ENCODE data around the gene MAGEF1.
"Not testable (repeated sequence)": the region's sequence is repeated elsewhere in the genome, so short reads cannot be mapped to it uniquely, and the experiment has no call there.

Gene MAGEF1

DNA sequence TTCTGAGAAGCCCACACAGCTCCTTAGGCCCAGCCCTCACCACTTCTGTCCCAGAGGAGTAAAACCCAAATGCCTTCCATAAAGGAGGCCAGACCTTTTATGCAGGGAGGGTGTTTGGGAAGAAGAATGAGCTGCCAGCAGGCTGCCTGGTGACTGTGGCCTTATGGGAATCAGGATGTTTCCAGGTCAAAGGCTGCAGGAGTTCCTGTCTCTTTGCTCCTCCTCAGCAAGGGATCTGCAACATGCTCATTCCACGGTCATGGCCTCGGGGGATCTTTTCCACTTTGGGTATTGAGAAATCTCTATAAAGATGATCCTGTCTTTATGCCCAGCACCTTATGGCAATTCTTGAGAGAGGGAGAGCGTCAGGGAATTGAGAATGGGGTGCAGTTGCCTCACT, 25.2 kb upstream of the MAGEF1 start:
- DNase-seq (ENCODE audit: low spot score): no peak
- TF ChIP-seq, protein P1, sequence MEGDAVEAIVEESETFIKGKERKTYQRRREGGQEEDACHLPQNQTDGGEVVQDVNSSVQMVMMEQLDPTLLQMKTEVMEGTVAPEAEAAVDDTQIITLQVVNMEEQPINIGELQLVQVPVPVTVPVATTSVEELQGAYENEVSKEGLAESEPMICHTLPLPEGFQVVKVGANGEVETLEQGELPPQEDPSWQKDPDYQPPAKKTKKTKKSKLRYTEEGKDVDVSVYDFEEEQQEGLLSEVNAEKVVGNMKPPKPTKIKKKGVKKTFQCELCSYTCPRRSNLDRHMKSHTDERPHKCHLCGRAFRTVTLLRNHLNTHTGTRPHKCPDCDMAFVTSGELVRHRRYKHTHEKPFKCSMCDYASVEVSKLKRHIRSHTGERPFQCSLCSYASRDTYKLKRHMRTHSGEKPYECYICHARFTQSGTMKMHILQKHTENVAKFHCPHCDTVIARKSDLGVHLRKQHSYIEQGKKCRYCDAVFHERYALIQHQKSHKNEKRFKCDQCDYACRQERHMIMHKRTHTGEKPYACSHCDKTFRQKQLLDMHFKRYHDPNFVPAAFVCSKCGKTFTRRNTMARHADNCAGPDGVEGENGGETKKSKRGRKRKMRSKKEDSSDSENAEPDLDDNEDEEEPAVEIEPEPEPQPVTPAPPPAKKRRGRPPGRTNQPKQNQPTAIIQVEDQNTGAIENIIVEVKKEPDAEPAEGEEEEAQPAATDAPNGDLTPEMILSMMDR (IDR thresholded peaks at IDR 0.05; ENCODE audit: extremely low read depth, missing control alignments): no peak

DNA sequence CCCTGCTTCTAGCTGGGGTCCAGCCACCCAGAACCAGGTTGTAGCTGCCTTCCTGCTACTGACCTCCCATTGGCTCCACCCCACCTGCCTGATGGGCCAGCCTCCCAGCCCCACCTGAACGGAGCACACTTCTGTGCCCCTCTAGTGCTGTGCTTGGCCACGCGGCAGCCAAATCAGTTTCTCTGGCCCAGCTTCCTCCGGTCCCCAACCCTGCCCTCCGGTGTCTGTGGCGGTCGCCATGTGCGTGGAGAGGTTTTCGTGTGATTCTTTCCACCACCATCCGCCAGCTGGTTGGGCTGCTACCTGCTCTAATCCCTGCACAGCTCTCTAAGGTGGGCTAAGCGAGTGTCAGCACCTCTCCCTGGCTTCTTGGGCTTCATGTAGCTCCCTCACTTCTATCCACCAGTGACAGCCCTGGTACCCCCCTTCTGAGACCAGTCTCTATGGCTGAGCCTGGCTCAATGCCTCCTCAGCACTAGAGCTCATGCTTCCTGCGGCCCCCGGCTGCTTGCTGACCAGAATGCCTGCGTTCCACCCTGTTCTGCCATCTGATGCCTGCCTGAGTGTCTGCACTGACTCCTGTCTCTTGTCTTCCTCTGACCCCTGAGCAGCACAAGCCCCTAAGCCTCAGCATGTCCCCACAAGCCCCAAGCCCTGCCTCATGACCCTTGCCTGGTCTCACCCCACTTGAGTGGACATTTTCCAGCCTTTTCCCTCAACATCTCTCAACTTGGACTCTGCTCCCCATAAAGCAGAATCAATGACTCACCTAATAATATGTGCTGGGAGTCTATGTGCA, 23.2 kb upstream of the MAGEF1 start:
- TF ChIP-seq, protein P1 (IDR thresholded peaks at IDR 0.05; ENCODE audit: extremely low read depth, missing control alignments): no peak
- no peak for DNase-seq (ENCODE audit: low spot score)

DNA sequence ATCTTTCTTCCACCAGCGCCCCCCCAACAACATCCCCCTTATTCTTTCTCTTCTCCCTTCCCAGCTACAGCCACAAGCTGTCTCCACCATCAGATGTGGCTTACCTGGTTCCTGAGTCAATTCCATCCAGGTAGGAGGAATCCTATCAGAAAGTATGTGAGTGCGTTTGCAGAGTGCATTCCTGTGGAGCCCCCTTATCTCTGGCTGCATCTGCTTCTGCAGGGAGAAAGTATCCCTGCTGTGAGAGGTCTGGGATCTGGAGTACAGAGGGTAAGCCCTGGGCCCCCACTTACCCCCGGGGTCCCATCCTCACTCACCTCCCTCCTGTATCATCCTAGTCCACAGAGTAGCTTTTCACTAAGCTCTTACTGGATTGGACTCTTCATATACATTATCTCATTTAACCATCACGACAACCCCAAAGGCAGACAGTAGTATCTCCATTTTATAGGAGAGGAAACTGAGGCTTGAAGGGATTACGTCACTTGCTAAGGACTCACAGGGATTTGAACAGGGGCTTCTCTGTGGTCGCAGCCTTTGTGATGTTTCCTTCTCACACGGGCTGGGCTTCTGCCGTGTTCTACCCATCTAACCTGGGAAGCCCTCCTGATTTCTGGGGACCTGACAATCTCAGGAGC, 22.2 kb upstream of the MAGEF1 start:
- TF ChIP-seq, protein P1 (IDR thresholded peaks at IDR 0.05; ENCODE audit: extremely low read depth, missing control alignments): no peak
- no peak for DNase-seq (ENCODE audit: low spot score)

DNA sequence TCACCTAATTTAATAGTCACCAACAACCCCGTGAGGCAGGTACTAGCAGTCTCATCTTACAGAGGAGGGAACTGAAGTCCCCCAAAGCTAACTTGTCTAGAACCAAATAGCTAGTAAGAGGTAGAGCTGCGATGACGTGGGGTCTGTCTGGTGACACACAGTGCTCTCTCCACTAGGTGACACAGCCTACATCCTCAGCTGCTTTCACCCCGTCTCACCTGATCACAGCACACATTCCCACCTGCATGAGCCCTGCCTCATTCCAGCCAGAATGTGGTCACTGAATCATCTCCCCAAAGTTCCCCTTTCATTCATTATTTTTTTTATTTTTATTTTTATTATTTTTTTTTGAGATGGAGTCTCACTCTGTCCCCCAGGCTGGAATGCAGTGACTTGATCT, 21.3 kb upstream of the MAGEF1 start:
- no peak for DNase-seq (ENCODE audit: low spot score)
- TF ChIP-seq, protein P1 (IDR thresholded peaks at IDR 0.05; ENCODE audit: extremely low read depth, missing control alignments): no peak

DNA sequence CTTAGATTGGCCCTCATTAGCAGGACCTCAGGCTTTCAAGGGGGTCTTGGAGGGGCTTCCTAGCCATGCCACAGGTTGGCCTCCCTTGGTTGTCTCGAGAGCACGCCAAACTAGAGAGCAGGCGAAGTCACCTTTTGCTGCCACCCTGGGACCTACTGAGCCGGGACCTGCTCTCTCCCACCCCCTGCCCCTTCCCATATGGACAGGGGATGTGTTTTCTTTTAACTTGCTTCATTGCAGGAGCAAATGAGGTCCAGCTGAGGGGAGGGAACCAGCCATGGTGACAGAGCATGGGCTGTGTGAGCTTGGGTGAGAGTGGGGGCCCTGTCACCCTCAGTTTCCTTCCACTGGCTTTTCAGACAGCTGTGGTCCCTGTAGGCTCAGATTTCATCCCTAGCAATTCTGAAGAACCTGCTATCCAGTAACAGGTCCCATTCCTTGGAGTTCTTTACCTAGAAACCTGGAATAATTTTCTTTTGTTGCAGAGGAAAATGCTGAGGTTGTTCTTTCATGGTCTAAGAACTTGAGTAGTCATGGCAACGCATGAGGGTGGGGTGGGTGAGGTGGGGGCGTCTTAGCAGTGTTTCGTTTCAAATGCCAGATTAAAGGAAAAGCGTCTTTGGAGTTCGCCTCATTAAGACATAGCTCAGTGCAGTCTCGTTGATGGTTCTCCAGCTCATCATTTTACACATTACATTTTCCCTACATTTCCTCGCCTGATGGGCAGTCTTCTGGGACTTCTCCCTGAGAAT, 20.1 kb upstream of the MAGEF1 start:
- TF ChIP-seq, protein P1 (IDR thresholded peaks at IDR 0.05; ENCODE audit: extremely low read depth, missing control alignments): no peak
- no peak for DNase-seq (ENCODE audit: low spot score)

DNA sequence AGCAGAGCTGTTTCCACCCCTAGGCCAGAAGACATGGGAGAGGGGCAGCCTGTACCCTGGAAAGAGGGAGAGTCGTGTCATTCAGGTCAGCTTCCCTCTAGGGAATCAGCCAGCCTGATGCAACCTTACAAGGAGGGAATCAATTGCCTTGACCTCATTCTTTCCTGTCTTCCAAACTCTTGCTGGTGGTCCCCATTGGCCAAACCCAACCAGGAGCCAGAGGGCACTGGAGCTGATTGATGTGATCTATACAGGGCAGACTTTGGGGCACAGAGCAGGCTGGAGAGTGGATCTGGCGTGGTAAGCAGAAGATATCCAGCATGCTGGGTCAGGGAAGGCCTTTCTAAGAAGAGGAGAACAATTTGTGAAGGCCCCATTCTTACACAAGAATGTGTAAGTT, 19.1 kb upstream of the MAGEF1 start:
- DNase-seq (ENCODE audit: low spot score): no peak
- TF ChIP-seq, protein P1 (IDR thresholded peaks at IDR 0.05; ENCODE audit: extremely low read depth, missing control alignments): no peak

DNA sequence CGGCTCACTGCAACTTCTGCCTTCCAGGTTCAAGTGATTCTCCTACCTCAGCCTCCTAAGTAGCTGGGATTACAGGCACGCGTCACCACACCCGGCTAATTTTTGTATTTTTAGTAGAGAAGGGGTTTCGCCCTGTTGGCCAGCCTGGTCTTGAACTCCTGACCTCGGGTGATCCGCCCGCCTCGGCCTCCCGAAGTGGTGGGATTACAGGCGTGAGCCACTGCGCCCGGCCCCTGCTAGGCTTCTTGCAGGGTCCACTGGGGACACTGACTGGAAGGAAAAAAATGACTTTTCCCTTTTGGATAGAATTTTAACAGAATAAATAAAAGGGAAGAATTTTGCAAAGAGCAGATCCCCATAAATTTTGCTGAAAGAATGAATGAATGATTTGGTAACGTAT, 17.3 kb upstream of the MAGEF1 start:
- DNase-seq (ENCODE audit: low spot score): not testable (repeated sequence)

All from GM20000 (cell line).